NCI-H446 (cell line): ENCODE data around the gene GAMT.

ENCODE experiments used
- DNase-seq, 2 experiments: peaks; one replicate each; lab custom pipeline; 2025; lab: John Stamatoyannopoulos, UW

GAMT gene

DNA sequence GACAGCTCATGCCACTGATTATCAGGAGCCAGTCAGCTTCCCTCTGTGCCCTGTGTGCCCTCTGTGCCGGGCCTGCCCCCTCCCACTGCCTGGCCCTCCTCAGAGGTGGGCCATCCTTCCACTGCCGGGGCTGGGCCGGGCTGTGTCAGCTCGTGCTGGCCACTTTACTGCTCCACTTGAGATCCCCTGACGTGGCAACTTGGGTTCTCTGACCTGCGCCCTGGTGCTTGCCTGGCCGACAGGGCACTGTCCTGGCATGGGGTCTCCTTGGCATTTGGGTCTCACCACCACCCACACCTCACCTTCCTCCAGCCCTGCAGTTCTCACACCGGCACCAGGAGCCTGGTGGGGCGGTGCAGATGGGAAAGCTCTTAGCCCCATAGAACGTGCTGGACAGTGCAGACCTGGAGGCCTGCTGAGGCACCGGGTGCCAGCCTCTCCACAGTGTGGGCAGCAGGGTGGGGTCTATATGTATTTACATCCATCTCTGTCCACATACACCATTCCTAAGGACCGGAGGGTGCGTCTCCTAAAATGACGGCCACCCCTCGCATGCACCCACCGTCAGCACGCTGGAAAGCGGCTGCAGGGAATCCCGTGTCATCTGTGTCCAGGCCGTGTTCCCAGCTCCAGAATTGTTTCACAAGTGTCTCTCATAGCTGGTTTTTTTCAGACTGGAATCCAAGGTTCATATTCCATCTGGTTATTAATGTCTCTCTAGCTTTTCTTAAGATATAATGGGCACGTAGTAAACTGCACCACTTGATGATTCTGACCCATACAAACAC lies 17.8 kb upstream of the GAMT start:
- DNase-seq, result no peak

DNA sequence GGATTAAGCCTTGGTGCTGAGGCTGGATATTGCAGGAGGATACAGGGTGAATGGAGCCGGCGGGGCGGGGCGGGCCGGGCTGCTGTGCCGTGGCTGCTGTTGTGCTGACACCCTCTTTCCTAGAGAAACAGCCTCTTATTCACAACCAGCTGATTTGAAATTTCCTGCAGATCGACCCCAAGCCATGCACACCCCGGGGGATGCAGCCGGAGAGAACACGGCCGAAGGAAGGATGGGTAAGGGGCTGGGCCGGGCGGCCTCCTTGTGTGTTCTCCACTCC lies 17.1 kb upstream of the GAMT start:
- no peak for DNase-seq

DNA sequence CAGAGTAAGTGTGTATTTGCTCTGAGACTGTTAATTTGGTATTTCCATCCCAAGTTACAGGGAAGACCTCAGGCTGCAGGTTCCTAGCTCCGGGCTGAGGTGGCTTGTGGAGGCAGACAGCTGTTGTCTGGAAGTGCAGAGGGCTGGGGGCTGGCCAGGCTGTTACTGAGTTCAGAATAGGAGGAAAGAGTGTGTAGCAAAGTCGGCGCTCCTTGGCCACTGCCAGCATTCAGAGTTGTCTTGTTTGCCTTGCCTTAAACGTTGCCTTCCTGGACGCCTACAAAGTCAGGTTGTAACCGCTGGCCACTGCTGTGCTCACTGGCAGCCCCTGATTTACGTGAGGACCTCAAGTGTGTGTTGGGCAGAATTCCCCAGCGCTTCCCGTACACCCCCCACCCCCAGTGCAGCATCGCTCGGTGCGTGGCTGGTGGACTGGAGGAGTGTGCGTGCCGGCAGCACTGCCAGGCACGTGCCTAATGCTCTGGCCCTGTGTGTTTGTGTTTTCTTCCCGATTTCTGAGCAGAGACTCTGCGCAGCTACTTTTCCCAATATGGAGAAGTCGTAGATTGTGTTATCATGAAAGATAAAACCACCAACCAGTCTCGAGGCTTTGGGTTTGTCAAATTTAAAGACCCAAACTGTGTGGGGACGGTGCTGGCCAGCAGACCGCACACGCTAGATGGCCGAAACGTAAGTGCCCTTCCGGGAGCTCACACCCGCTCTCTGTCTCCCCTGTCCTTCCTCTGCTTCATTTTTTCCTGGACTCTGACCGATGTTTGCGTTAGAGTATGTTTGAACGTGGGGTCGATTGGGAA lies 16.5 kb upstream of the GAMT start:
- no peak for DNase-seq

DNA sequence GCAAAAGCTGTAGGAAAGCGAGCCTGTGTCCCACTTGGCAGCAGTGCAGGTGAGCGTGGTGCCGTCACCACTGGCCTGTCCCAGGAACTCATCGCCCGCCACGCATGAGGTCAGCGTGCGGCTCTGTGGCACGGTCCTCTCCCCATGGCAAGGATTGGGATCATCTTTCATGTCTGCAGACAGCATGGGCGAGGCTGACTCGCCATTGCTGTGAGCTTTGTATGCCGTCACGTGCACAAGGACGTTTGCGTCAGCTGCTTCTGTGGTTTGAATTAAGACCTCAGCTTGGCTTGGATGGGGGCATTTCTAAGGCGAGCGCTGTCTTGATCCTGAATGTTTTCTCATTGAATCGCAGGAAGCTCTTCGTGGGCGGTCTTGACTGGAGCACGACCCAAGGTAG lies 15.8 kb upstream of the GAMT start:
- DNase-seq, result no peak

DNA sequence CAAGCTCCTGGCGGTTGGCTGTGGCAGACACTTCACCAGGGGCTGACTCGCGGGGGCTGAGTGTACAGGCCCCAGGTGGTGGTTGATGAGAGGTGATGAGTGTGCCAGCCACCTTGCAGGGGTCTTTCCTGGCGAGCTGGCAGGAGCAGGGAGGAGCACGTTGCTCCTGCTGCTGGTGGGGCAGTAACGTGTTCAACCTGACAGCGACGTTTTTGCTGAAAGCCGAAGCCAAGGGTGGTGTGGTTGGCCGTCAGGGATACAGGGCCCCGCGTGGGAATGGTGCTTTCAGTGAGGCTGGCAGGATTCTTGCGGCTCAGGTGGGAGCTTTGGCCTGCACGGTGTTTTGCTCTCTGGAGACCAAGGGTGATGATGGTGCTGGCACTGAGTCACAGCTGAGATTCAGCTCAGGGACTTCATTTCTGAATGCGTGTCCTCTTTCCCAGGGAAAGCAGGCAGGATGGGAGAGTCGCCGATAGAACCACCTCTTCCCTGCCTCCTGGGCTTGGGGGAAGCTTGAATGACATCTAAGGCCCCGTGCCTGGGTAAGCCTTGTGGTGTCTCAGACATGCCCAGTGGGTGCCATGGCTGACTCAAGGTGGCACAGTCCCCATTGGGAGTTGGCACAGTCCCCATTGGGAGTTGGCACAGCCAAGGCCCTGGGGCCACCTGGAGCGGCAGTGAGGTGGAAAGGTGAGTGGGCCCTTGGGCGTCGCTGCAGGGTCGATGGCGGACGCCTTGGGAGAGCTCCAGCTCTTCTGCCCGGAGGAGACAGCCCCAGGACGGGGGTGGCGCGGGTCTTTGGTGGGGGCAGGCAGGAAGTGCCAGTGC lies 14.9 kb upstream of the GAMT start:
- no peak for DNase-seq

DNA sequence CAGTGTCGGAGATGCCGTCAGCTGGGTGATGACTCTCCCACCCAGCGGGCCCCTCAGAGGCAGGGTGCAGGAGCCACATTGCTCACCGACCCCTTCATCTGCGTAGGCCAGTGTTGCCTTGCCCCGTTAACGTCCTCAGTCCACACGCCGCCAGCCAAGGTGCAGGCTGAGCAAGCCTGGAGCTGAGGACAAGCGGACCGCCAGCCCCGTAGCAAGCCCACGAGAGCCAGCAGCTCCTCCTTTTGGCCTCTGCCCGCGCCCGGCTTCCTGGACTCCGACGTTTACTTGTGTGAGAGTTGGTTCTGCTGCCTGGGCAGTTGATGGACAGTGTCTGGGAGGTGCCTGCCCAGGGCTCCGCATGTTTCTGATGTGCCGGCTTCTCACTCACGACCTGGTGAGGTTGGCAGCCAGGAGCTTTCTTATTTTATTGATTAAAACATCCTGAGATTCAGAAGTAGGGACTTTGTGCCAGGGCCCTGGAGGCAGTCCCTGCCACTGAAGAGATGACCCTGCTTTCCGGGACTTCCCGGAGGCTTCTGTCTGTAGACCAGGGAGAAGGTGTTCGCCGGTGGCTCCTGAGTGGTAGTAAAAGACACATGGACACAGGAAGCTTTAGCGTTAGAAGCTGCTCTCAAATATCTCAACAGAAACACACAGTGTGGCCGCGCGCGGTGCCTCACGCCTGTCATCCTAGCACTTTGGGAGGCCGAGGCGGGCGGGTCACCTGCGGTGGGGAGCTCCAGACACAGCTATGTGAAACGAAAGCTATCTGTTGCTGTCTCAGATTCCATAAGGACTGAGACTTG lies 11.9 kb upstream of the GAMT start:
- DNase-seq, result no peak

DNA sequence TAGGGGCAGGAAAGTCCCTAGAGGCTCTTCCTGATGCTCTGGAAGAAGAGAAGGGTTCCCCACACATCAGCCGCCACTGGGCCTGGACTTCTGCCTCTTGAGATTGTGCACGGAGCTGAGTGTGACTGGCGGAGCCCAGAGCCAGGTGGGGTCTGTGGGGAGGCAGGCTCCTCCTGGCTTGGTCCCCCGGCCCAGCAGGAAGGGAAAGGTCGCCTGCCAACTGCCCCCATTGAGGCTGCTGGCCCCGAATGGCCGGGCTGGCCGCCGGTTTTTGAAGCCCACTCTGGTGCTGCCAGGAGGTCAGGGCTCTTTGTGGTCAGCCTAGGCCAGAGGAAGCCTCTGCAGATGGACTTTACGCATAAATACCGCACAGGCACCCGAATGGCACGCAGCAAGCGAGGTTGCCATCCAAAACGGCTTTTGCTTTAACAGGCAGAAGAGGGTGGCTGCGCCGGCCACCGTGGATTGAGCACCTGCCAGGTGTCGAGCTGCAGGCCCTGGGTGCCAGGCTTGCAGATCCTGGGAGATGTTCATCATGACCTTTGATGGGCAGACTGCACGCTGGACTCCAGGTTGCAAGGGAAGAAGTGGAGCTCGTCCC lies 11.1 kb upstream of the GAMT start:
- no peak for DNase-seq

DNA sequence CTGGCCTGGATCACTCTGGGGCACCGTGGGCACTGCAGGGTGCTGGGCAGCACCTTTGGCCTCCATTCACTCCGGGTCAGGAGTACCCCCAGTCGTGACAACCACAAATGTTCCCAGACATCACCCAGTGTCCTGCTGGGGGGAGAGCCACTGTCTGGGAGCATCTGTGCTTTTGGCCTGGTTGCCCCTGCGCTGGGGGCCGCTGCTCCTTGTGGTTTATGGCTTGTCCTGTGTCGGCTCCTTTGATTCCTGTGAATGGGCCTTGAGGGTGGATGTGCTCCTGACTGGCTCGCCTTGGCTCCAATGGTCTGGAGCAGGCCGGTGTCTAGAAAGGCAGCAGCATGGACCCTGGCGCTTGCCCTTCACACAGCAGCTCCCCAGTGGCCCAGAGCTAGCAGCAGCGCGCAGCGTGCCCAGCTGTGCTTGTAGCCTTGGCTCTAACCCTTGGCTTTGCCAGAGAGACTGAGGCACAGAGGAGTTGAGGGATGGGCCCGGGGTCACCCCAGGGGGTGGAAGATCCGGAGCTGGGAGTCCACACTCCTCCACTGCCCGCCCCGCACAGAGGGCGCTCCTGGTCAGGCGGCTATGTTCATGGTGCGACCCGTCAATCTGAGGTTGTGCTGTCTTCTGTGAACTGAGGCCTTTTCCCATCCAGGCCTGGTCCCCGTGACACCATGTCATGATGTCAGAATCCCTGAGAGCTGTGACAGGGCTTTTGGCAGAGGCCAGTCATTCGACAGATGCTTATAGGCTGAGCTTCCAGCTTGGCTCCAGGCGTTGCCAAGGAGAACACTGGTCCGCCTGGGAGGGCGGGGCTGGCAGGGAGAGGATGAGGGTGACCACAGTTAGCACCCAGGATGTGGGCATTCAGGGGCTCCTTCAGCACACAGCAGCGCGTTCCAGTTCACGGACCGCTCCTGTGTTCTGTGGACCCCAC lies 10.2 kb upstream of the GAMT start:
- DNase-seq, result peak; percentile 82 to 88

DNA sequence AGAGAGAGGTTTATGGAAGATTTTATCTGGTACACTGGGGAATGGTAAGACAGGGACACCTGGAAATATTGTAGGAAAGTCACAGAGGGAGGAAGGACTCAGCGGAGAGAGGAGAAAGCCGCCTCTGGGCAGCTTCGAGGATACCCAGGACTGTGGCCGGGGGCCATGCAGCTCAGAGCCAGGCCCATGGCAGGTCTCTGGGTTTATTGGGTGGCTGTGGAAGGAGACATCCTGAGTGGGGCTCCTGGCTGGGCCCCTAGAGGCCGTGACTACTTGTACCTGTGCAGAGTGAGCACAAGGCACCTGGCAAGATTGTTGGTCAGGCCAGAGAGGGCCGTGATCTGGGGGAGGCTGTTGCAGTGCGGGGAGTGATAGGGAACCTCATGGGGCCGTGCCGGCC lies 9.4 kb upstream of the GAMT start:
- DNase-seq, result no peak

DNA sequence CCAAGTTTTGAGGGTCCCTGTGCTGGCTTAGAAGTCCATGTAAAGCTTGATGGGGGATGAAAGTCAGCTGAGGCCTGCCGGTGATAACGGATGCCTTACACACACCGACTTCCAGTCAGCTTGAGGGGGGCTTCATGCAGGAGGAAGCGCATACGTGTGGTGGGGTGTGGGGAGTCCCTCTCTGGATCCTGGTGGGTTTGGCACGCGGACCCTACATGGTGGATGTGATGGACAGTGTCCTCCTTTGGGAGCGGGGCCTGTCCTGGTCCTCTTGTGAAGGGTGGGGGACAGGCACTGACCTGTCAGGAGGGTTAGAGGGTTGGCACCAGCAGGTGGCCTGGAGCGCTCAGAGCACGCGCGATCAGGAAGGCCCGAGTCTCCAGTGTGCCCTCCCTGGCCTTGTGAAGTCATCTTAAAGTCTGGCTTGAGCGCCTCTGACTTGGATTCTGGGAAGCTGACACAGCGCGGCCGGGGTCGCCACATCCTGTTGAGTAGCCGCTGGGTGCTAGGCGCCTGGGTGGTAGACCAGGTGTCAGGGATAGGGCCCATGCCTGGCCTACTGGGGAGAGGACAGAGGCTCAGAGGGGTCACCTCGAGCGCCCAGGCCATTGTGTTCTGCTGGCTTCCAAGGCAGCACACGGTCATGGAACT lies 8.9 kb upstream of the GAMT start:
- DNase-seq, result no peak

DNA sequence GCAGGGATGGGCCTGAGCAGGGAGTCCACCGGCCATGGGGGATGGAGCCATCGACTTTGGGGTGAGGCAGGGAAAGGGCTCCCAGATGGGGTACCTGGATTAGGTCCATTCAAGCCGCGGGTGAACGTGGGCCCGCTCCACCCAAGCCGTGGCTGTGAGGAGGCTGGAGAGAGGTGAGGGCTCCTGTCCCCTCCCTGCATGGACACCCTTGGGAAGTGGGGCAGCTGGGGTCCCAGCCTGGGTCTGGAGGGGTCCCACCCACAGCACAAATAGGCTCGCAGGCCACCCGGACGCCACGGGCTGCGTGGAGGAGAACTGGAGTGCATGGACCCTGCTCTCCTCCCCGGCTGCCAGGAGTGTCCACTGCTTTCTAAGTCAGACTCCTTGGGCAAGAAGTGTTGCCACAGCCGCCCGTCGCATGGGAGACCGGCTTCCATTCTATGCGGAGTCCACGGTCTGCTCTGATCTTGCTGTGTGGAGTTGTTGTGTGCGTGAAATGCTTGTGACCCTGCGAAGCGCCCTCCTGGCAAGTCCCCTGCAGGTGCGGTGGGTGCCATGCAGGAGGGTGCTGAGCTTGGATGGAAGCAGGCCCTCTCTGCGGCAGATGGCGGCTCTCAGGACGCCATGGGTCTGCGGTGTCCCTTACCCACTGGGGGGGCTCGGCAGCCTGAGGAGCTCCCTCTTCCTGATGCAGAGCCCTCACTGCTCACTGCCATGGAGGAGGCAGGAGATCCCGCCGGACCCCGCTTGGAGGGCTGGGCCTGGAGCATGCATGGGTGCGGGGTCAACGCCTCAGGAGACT lies 8.1 kb upstream of the GAMT start:
- DNase-seq, result no peak

DNA sequence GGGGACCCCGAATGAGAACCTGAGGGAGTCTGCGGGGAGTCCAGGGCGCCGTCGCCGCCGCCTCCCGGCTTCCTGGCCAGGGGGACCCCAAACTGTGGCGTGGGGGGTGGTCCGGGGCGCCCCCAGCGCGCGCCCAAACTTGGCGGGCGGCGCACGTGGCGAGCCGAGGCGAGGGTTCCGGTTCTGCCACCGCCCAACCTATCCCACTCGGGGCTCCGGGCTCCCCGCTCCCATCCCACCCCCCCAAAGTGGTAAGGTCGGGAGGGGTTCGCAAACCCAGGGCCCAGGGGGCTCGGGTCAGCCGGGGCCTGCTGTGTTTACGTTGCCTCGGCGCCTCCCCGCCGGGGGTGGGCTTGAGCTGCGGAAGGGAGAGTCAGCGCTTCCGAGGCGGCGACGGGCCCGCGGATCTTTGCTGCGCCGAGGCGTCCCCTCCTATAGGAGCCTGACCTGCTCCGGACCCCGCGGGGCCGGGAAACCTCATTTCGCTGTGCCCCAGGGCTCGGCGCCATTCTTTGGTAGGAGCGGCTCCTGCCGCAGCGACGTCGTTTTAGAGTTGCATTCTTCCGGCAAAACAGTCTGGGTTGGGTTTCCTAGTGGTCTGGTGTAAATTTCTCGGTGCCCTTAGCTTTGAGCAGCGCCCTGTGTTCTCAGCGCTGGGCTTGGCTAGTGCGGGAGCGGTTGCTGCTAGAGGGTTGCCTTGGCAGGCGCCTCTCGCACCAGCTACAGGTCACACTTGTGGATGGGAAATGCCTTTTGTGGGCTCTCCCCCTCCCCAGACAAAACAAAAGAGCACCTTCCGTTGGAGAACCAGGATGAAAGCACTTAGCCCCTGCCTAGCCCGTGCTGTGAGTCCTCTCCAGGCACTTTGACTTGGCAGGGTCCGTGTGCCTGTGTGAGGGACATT lies 7.2 kb upstream of the GAMT start:
- DNase-seq, result no peak

DNA sequence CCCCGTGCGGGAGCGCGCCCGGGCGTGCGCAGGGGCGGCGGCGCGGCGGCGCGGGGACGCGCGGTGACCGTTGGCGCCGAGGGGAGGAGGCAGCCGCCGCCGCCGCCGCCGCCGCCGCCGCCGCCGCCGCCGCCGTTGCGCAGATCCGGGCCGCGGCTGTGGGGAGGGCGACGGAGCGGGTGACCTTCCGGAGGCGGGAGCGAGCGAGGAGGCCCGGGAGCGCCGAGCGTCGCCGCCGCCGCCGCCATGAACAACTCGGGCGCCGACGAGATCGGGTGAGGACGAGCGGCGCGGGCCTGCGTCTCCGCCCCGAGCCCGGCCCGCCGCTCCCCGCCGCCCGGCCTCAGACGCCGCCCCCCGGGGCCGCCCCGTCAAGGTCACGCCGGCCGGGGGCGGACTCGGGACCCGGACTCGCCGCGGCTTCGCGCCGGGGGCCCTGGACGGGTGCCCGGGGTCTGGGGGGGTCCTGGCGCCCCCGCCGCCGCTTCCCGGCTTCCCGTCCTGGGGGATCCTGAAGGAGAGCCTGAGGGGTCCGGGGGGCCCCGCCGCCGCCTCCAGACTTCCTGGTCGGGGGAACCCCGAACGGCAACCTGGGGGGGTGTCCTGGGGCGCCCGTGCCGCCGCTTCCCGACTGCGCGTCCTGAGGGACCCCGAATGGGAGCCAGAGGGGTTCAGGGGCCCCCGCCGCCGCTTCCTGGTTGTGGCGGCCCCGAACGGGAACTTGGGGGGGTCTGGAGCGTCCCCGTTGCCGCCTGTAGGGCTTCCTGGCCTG lies 6.4 kb upstream of the GAMT start, which contains the start of gene DAZAP1:
Gene DAZAP1, plus strand, starts transcription at position 59 of the 772 bp plus-strand sequence. Its CDS starts 188 bp downstream, at position 247.
- DNase-seq, result no peak

DNA sequence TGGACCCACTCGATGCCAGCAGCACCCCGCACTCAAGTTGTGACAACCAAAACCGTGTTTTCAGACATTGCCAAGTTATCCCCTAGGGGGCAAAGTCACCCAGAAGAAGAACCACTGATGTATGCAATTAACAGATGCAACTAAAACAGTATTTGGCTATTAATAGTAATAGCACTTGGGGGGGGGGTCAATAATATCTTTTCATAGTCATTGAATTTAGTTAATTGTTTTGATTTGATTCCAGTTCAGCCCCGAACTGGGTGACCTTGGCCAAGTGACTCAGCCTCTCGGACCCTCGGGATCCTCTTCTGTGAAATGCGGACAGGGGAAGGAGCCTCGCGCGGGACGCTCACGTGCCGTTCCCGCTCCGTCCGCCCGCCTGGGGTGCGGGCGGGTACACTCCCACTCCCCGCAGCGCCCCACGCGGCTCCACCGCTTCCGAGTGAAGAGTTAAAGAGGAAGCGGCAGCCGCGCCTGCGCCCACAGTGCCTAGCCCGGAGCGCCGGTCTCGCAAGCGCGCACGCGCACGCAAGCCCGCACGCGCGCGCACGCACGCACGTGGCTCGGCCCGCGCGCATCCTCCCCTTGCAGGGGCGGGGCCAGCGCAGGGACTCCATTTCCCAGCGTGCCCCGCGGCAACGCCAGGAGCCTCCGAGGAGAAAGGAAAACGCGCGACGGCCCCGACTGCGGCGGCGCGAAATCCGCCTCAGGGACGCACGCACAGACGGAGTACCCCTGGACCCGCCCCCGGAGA lies 5.6 kb upstream of the GAMT start:
- DNase-seq, result peak; percentile 99 to 100

DNA sequence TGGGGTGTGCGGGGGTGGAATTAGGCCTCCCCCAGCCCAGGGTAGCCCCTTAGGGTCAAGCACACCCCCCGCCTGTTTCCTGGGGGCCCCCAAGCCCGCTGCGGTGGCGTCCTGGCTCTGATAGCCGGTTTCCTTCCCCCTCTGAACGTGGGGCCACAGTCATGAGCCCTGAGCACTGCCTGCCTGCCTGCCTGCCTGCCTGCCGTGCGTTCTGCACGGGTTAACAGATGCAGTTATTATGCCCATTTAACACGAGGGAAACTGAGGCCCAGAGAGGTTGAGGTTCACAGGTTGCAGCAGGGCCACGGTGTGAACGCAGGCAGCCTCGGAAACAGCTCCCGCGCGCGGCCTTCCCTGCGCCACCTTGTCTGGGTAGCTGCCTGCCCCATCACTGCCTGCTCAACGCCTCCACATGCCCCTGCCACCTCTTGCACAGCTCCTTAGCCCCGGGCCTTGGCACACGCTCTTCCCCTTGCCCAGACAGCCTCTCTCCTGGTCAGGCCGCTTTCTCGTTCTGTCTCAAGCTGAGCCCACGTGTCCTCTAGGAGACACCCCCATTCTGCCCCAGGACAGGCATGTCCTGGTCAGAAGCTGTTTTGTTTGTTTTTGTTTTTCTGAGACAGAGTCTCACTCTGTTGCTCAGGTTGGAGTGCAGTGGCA lies 1.2 kb upstream of the GAMT start:
- no peak for DNase-seq

DNA sequence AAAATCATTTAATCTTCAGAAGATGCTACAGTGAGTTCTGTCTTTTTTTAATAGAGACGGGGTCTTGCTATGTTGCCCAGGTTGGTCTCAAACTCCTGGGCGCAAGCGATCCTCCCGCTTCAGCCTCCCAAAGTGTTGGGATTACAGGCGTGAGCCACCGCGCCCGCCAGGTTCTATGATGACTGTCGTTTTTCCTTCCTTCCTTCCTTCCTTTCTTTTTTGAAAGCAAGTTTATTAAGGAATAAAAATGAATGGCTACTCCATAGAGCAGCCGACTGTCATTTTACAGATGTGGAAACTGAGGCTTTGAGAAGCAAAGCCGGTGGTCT lies 511 bp upstream of the GAMT start:
- no peak for DNase-seq
